Common myeloid progenitor, CD34-positive (primary cell): ENCODE results near the gene CANX.

Experiments used
- CTCF ChIA-PET: fragments of 350-600 bp; sonication (Branson Sonifier 250); formaldehyde crosslinking; loops from one replicate; lab custom pipeline; 2021; ENCODE audit warnings: antibody characterized with exemption; lab: Charles Lee
- POLR2A ChIA-PET: fragments of 350-600 bp; sonication (Branson Sonifier 250); formaldehyde crosslinking; loops from one replicate; lab custom pipeline; 2021; ENCODE audit warnings: antibody characterized with exemption; lab: Charles Lee
- DNase-seq, 3 donors: peaks; one replicate each; pipeline versions ENCODE4 v3.0.0 to v3.0.0-alpha.2; 2013
- H3K27ac ChIP-seq, 2 experiments: 1 replicate in 1 of 2; 2 replicates in 1 of 2; pipeline ENCODE4 v1.7.0; 2013; ENCODE audit warnings: inconsistent platforms in 2 of 2, low read length in 2 of 2, mild to moderate bottlenecking in 2 of 2, low read depth in 1 of 2, moderate library complexity in 1 of 2; ENCODE audit not compliant: severe bottlenecking in 2 of 2, insufficient read depth in 1 of 2, poor library complexity in 1 of 2
- H3K27me3 ChIP-seq, 5 experiments: replicated peaks in 2 of 5; 1 replicate in 3 of 5; 2 replicates in 2 of 5; pipeline versions ENCODE4 v1.6.1 to v1.7.0; 2013; ENCODE audit warnings: low read length in 4 of 5, mild to moderate bottlenecking in 2 of 5, moderate library complexity in 2 of 5, inconsistent platforms in 1 of 5; ENCODE audit not compliant: insufficient read depth in 5 of 5, control insufficient read depth in 4 of 5
- H3K36me3 ChIP-seq, 4 experiments: 1 replicate in 2 of 4; 2 replicates in 2 of 4; pipeline versions ENCODE4 v1.6.1 to v1.7.0; 2013; ENCODE audit warnings: low read length in 3 of 4, control low read depth in 1 of 4, mild to moderate bottlenecking in 1 of 4; ENCODE audit not compliant: control insufficient read depth in 4 of 4, insufficient read depth in 4 of 4
- H3K4me1 ChIP-seq, 4 experiments: 1 replicate in 3 of 4; 2 replicates in 1 of 4; pipeline versions ENCODE4 v1.6.1 to v1.7.1; 2013; ENCODE audit warnings: low read length in 3 of 4, mild to moderate bottlenecking in 3 of 4, control low read depth in 1 of 4, inconsistent platforms in 1 of 4, moderate library complexity in 1 of 4; ENCODE audit not compliant: control insufficient read depth in 4 of 4, insufficient read depth in 4 of 4; ENCODE audit errors: control extremely low read depth in 1 of 4
- H3K4me3 ChIP-seq, 7 experiments: 1 replicate in 4 of 7; 2 replicates in 3 of 7; pipeline versions ENCODE4 v1.5.1 to v1.7.0; 2013; ENCODE audit warnings: mild to moderate bottlenecking in 7 of 7, low read length in 6 of 7, moderate library complexity in 6 of 7, inconsistent platforms in 2 of 7, low read depth in 2 of 7, control low read depth in 1 of 7; ENCODE audit not compliant: insufficient read depth in 4 of 7, control insufficient read depth in 1 of 7; ENCODE audit errors: extremely low read depth in 1 of 7
- H3K9me3 ChIP-seq, 5 experiments: 1 replicate in 4 of 5; 2 replicates in 1 of 5; pipeline versions ENCODE4 v1.6.1 to v1.7.1; 2013; ENCODE audit warnings: low read length in 4 of 5, mild to moderate bottlenecking in 2 of 5, inconsistent platforms in 1 of 5, low read depth in 1 of 5, moderate library complexity in 1 of 5; ENCODE audit not compliant: control insufficient read depth in 4 of 5, insufficient read depth in 2 of 5; ENCODE audit errors: control extremely low read depth in 1 of 5
- WGBS: methylation state at CpG from one replicate; pipeline ENCODE4 v1.1.5; 2013; ENCODE audit not compliant: insufficient coverage; 5-methylcytosine and 5-hydroxymethylcytosine counted together

The CANX gene

DNA sequence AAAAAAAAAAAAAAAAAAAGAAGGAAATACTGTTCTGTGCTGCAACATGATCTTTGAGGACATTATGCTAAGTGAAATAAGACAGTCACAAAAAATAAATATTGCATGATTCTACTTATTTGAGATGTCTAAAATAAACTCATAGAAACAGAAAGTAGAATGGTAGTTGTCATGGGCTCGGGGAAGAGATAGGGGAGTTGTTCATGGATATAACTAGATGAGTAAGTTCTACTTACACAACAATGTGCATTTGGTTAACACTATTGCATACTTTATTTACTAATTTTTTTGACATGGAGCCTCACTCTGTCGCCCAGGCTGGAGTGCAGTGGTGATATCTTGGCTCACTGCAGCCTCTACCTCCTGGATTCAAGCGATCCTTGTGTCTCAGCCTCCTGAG, 49.0 kb downstream of the CANX start:
- Histone ChIP-seq H3K27ac (no peak overlapping the region), H3K9me3 (no peaks in the 10 kb centered on the region), H3K4me1 (no peaks in the 10 kb centered on the region), H3K27me3 (no peaks in the 10 kb centered on the region), H3K36me3 (peaks cover 2 to 19% (median 15%) of the 10 kb centered on the region in 4 experiments), H3K4me3 (no peak overlapping the region)
- WGBS = 92% methylated on average over 2 of the region's 3 CpGs
- no peak for DNase-seq
- ChIA-PET POLR2A (no interaction called here), CTCF (no interaction called here)

DNA sequence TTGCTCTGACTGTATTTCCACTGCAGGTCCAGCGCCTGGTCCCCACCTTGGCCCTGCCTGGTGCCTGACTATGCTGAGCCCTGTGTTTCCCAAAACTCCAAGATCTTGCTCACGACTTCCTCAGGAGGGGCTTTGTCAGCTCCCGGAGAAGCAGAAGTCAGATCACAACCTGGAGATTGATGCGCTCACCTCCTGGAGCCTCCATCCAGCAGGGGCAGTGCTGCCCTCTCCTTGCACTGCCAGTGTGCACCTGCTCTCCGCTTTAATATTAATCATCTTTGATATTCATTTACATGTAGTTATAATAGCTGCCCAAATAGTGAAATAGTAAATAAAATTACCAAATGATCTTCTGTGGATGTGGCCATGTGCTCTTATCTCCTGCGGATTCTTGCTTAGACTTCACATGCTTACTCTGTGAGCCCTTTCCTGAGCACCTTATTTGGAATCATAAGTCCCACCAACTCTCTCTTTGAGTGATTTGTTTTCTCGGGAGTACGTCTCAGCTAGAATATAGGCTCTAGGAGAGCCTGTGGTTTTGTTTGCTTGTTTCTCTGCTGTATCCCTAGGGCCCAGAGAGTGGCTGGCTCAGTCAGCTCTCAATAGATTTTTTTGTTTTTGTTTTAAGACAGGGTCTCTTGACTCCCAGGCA, 51.2 kb downstream of the CANX start:
- ChIA-PET POLR2A (no interaction called here), CTCF (interaction anchor here (1.2 to 1.6 kb wide), 4 partner anchors 10 to 82 kb away, joined by 3 to 12 read pairs (median 7); no protein-coding TSS in a partner anchor)
- peaks cover 2 to 21% (median 17%) of the 10 kb centered on the region in 4 experiments for H3K36me3 ChIP-seq
- no peak overlapping the region for H3K27ac ChIP-seq
- peaks cover 0 to 4% (median 0%) of the 10 kb centered on the region in 4 experiments for H3K4me1 ChIP-seq
- WGBS = 97% methylated on average over 5 of the region's 8 CpGs
- H3K4me3 ChIP-seq = no peak overlapping the region
- no peaks in the 10 kb centered on the region for H3K9me3 ChIP-seq
- DNase-seq = no peak
- no peaks in the 10 kb centered on the region for H3K27me3 ChIP-seq

GRCh38 chr5:179753971-179754370, 55.2 kb downstream of the CANX start:
- Histone ChIP-seq H3K36me3 (peaks cover 2 to 21% (median 14%) of the 10 kb centered on the region in 4 experiments), H3K4me1 (peaks cover 0 to 4% (median 1%) of the 10 kb centered on the region in 4 experiments), H3K27ac (no peak overlapping the region), H3K27me3 (no peaks in the 10 kb centered on the region), H3K4me3 (no peak overlapping the region), H3K9me3 (no peaks in the 10 kb centered on the region)
- 100% methylated on average over 5 of the region's 5 CpGs for WGBS
- CTCF ChIA-PET = interaction anchor here (1.1 to 4.4 kb wide), 5 partner anchors 10 to 83 kb away, joined by 3 to 26 read pairs (median 5); no protein-coding TSS in a partner anchor
- POLR2A ChIA-PET = no interaction called here
- DNase-seq = no peak

DNA sequence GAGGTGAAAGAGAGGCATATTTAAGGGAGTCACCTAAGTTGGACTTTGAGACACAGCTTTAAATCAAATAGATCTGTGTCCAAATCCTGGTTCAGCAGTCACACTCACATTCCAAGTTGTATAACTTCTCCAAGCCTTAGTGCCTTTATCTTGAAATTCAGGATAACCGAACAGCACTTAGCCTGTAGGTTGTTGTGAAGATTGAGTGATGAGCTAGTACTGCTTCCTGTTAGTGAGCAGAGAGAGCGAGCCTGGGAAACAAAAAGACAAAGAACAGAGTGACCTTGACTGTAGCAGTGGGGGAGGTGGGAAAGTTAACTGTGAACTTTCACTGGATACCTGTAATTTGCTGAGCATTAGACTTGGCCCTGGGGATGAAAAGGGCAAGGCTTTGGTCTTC, 56.3 kb downstream of the CANX start:
- POLR2A ChIA-PET = interaction anchor here (0.6 kb wide), 1 partner anchor 27 kb away, joined by 3 read pairs; no protein-coding TSS in a partner anchor
- Histone ChIP-seq H3K27ac (no peak overlapping the region), H3K4me3 (no peak overlapping the region), H3K36me3 (peaks cover 2 to 17% (median 9%) of the 10 kb centered on the region in 4 experiments), H3K27me3 (no peaks in the 10 kb centered on the region), H3K9me3 (no peaks in the 10 kb centered on the region), H3K4me1 (peaks cover 2 to 12% (median 7%) of the 10 kb centered on the region in 4 experiments)
- DNase-seq = no peak
- 82% methylated on average over 1 of the region's 2 CpGs for WGBS
- CTCF ChIA-PET = interaction anchor here (1.2 to 4.4 kb wide), 7 partner anchors 9 to 82 kb away, joined by 3 to 26 read pairs (median 3); partner anchors contain the start of gene MAML1

DNA sequence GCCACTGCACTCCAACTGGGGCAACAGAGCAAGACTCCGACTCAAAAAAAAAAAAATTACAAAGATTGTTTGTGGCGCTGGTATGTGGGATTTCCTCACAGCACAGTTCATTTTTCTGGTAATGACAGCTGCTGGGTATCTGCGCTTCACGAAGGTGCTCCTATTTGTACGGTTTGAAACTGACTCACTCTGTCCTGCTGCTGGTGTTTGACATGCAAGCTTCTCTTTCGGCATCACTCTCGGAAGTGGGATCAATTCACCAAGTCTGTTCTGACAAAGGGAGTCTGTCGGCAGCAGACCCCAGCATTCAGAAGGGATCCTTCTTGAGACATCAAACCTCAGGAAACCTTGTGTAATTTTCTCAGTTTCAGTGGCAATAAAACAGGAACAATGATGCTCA, 60.2 kb downstream of the CANX start:
- peaks cover 0 to 10% (median 2%) of the 10 kb centered on the region in 4 experiments for H3K36me3 ChIP-seq
- peaks cover 7 to 42% (median 33%) of the 10 kb centered on the region in 4 experiments for H3K4me1 ChIP-seq
- ChIA-PET POLR2A (no interaction called here), CTCF (interaction anchor here (1.1 kb wide), 2 partner anchors 35 to 38 kb away, joined by 4 read pairs; partner anchors contain the start of gene LTC4S)
- no peak overlapping the region for H3K27ac ChIP-seq
- no peaks in the 10 kb centered on the region for H3K9me3 ChIP-seq
- H3K4me3 ChIP-seq = no peak overlapping the region
- no peak for DNase-seq
- no peaks in the 10 kb centered on the region for H3K27me3 ChIP-seq
- 98% methylated on average over 8 of the region's 8 CpGs for WGBS

DNA sequence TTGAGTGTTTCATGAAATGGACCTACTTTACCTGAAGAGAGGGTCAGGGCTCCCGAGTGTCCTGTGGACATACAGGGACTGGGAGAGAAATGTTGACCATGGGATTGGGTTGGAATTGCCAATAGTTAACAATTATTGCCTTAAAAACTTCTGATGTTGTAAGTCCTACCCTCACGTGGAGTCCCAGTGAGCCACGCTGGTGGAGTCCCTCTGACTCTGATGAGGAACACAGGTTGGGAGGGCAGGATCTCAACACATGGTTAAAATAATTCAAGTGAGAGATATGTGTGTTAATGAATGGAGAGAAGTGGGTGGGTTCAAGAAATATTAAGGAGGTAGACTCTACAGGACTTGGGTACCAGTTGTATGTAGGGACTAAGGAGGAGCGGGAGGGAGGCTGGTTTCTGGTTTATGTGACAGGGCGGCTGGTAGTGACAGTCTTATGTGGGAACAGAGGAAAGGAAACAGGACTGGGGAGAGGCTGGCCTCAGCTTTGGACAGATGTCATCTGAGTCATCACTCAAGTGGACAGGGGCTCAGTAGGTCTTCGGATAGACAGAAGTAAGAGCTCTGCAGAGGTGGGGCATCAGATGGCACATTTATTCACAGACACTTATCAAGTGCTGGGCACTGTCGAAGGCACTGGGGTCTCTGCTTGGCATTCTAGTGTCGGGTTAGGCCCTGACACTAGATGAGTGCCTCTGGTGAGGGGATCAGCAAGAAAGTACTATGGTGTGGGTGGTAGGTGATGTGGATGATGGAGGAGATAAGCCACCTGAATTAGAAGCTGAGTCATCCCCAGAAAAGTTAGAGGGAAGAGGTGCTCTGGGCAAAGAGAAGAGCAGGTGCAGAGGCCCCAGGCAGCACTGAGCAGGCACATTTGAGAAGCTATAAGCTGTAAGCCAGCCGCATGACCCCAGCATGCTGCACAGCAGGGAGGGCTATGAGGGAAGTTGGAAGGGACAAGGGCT, 61.1 kb downstream of the CANX start:
- H3K27ac ChIP-seq = peak overlapping the region in 1 of 2 experiments; percentile 55
- DNase-seq = no peak
- peaks cover 0 to 11% (median under 1%) of the 10 kb centered on the region in 4 experiments for H3K36me3 ChIP-seq
- H3K27me3 ChIP-seq = no peaks in the 10 kb centered on the region
- POLR2A ChIA-PET = no interaction called here
- H3K9me3 ChIP-seq = no peaks in the 10 kb centered on the region
- no peak overlapping the region for H3K4me3 ChIP-seq
- CTCF ChIA-PET = interaction anchor here (1.0 to 12.6 kb wide), 5 partner anchors 10 to 28 kb away, joined by 3 to 139 read pairs (median 12); no protein-coding TSS in a partner anchor
- 96% methylated on average over 5 of the region's 9 CpGs for WGBS
- H3K4me1 ChIP-seq = peaks cover 7 to 41% (median 34%) of the 10 kb centered on the region in 4 experiments
